Measurements from ENCODE around the gene CBL.
A peak's percentile ranks its signal among the peaks of the same experiment; 100 is the strongest.
"Not testable (repeated sequence)": the region's sequence is repeated elsewhere in the genome, so short reads cannot be mapped to it uniquely, and the experiment has no call there.

The CBL gene

DNA sequence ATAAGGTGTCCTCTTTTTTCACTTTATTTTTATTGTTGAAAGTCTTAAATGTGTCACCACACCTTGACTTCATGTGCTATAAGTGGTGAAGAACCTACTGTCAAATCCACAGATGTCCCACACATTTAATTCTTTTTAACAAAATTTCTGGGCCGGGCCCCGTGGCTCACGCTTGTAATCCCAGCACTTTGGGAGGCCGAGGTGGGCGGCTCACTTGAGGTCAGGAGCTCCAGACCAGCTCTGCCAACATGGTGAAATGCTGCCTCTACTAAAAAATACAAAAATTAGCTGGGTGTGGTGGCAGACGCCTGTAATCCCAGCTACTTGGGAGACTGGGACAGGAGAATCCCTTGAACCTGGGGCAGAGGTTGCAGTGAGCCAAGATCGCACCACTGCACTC is 3.0 kb downstream of the CBL start:
- DNase-seq (ENCODE audit: low read depth in 2 of 2) = no peak

DNA sequence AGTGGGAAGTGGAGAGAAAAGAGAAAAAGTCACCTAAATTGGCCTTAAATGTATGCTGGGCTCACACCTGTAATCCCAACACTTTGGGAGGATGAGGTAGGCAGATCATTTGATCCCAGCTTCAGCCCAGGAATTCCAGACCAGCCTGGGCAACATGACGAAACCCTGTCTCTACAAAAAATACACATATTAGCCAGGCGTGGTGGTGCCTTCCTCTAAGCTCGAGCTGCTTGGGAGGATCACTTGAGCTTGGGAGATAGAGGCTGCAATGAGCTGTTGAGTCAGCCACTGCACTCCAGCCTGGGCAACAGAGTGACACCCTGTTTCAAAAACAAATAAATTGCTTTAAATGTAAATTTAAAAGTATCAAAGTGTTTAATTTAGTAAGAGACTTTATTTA is 3.9 kb downstream of the CBL start:
- DNase-seq (ENCODE audit: low read depth in 2 of 2) = no peak

DNA sequence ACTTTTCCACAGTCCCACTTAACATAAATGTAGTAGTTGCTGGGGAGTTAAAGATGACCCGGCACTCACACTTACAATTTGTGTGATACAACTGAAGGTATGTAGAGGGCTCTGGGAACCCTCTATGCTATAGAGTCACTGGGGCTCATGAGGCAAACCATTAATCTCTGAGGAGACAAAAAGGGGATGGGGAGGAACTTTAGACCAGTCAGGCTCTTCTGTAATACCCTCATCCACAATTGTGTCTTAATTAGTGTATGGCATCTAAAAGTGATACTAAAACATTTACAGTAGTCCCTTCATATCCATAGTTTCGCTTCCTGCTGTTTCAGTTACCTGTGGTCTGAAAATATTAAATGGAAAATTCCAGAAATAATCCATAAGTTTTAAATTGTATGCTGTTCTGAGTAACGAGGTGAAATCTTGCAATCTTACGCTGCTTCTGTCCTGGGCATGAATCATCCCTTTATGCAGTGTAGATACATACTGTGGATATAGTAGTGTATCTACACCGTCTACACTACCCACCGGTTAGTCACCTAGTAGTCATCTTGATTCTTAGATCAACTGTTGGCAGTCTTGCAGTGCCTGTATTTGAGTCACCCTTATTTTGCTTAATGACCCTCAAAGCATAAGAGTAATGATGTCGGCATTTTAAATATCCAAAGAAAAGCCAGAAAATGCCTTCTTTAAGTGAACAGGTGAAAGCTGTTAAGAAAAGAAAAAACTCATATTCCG is 12.2 kb downstream of the CBL start:
- DNase-seq (ENCODE audit: low read depth in 2 of 2) = peak in 1 of 2 donors; percentile 27

DNA sequence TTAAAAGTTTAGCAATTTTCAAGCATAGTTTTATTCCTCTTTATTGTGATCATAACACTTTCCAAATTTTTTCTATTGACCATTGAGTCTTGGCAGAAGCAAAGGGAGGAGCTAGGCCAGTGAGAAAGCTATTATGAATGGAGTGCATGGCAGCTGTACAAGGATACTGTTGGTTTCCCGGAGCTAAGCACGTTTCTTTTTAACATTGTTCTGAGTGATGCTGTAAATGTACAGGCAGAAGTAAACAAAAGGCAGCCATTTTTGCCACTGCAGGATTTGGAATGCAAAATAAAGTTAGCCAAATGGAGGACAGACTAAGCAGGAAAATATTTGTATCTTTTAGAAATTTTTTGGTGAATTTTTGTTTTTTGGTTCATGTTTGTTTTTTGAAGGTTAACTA is 16.2 kb downstream of the CBL start:
- DNase-seq (ENCODE audit: low read depth in 2 of 2) = no peak

DNA sequence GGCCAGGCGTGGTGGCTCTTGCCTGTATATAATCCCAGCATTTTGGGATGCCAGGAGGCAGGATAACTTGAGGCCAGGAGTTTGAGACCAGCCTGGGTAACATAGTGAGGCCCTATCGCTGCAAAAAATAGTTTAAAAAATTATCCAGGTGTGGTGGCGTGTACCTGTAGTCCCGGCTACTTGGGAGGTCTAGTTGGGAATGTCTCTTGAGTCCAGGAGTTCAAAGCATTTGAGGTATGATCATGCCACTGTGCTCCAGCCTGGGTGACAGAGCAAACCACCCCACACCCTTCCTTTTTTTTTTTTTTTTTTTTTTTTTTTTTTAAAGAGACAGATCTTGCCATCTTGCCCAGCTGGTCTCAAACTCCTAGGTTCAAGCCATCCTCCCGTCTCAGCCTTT is 16.8 kb downstream of the CBL start:
- DNase-seq (ENCODE audit: low read depth in 2 of 2) = no peak

DNA sequence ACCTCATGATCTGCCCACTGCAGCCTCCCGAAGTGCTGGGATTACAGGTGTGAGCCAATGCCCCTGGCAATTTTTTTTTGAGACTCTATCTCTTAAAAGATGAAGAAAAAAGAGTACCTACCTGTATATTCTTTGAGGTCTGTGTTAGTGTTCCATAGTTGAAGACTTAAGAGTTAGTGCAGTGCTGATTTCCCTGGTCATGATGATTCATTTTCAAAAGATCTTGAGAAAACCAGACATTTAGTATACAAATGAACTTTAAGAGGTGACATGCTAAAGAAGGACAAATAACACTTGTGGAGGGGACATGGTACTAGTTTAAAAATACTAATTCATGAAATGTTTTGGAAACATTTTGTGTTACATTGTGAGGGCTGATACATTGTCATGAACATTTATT is 17.7 kb downstream of the CBL start:
- no peak for DNase-seq (ENCODE audit: low read depth in 2 of 2)

DNA sequence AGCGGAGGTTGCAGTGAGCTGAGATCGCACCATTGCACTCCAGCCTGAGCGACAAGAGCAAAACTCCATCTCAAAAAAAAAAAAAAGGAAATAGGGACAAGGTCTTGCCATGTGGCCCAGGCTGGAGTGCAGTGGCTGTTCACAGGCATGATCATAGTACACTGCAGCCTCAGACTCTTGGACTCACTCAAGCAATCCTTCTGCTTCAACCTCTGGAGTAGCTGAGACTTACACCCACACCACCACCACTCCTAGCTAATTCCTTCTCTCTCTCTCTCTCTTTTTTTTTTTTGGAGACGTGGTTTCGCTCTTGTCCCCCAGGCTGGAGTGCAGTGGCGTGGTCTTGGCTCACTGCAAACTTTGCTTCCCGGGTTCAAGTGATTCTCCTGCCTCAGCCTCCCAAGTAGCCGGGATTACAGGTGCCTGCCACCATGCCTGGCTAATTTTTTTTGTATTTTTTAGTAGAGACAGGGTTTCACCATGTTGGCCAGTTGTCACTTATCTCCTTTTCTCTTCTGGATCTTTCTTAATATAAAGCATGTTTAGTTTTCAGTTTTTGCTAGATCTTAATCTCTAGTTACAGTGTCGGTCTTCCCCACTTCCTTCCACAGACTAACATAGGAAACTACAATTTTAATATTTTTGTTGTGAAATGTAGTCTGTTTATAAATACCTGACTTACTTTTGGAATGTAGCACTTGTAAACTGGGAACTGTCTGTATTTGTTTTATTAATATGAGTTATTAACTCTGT is 22.6 kb downstream of the CBL start:
- not testable (repeated sequence) for DNase-seq (ENCODE audit: low read depth in 2 of 2)

DNA sequence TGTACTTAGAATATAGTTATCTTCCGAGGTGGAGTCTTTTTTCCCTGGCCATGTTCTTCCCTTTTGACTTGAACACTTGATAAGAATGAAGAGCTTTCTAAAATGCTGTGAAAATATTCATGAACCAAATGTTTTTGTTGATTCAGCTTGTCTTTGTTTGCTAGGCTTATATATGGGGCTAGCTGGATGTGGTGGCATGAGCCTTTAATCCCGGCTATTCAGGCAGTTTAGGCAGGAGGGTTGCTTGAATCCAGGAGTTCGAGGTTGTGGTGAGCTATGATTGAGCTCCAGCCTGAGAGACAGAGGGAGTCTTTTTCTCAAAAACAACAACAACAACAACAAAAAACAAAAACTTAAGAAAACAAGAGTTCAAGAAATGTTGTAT is 23.1 kb downstream of the CBL start:
- no peak for DNase-seq (ENCODE audit: low read depth in 2 of 2)

DNA sequence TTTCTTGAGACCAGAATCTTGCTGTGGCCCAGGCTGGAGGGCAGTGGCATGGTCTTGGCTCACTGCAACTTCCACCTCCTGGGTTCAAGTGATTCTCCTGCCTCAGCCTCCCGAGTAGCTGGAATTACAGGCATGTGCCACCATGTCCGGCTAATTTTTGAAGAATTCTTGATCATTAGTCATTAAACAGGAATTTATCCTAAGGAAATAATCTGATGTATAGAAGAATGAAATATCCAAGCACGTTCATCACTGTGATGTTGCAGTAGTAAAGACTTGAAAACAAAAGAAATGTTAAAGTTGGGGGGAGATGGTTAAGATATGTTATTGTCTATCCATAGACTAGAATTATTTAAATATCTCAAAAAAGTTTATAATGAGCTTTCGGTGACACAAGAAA is 23.6 kb downstream of the CBL start:
- DNase-seq (ENCODE audit: low read depth in 2 of 2) = no peak

DNA sequence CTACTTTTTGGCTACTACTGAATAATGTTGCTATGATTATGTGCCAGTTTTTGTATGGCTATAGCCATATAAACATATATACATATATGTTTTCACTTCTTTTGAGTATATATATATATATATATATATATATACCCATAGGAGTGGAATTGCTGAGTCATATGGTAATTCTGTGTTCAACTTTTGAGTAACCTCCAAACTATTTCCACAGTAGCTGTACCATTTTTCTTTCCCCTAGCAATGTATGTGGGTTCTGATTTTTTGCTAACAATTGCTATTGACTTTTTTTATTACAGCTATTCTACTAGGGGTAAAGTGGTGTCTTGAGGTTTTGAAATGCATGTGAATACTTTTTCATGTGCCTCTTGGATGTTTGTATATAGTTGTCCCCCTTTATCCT is 30.4 kb downstream of the CBL start:
- no peak for DNase-seq (ENCODE audit: low read depth in 2 of 2)

DNA sequence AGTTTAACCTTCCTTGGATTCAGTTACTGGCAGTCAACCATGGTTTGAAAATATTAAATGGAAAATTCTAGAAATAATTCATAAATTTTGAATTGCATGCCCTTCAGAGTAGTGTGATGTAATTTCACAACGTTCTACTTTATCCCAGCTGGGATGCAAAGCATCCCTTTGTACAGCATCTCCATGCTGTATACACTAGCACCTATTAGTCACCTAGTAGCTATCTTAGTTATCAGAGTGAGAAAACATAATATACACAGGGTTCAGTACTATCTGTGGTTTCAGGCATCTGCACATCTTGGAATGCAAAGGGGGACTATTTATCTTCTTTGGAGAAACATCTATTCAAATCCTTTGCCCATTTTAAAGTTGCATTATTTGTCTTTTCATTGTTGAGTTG is 30.8 kb downstream of the CBL start:
- no peak for DNase-seq (ENCODE audit: low read depth in 2 of 2)

DNA sequence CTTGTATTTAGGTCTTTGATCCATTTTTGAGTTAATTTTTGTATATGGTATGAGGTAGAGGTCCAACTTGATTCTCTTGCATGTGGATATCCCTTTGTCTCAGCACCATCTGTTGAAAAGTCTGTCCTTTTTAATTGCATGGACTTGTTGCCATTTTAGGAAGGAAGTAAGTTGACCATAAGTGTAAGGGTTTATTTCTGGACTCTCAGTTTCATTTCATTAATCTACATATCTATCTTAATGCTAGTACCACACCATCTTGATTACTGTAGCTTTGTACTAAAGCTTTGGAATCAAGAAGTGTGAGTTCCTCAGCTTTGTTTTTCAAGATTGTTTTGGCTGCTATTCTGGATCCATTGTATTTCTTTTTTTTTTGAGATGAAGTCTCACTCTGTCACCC is 31.4 kb downstream of the CBL start:
- no peak for DNase-seq (ENCODE audit: low read depth in 2 of 2)

DNA sequence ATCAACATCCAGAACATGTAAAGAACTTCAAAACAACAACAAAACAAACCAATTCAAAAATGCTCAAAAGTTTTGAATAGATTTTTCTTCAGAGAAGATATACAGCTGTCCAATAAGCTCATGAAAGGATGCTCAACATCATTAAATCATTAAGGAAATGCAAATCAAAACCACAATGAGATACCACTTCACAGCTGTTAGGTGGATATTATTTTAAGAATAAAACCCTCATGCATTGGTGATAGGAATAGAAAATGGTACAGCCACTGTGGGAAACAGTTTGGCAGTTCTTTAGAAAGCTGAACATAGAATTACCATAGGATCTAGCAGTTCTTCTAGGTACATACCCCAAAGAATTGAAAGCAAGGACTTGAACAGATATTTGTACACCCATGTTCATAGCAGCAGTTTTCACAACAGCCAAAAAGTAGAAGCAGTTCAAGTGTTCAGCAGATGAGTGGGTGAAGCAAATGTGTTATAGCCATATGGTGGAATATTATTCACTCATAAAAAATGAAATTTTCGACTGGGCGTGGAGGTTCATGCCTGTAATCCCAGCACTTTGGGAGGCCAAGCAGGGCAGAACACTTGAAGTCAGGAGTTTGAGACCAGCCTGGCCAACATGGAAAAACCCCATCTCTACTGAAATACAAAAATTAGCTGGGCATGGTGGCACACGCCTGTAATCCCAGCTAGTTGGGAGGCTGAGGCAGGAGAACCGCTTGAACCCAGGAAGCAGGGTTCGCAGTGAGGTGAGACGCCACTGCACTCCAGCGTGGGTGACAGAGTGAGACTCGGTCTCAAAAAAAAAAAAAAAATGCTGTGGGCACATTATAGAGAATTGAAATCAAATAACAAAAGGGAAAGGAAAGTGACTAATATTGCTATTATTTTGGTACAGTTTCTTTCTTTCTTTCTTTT is 42.9 kb downstream of the CBL start:
- DNase-seq (ENCODE audit: low read depth in 2 of 2) = no peak

DNA sequence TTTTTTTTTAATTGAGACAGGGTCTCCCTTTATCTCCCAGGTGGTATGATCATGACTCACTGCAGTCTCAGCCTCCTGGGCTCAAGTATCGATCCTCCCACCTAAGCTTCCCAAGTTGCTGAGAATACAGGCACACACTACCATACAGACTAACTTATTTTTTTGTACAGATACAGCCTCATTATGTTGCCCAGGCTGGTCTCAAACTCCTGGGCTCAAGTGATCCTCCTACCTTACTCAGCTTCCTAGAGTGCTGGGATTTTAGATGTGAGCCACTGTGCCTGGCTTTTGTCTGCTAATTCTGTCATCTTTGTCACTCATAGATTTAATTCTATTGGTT is 43.5 kb downstream of the CBL start:
- no peak for DNase-seq (ENCODE audit: low read depth in 2 of 2)

DNA sequence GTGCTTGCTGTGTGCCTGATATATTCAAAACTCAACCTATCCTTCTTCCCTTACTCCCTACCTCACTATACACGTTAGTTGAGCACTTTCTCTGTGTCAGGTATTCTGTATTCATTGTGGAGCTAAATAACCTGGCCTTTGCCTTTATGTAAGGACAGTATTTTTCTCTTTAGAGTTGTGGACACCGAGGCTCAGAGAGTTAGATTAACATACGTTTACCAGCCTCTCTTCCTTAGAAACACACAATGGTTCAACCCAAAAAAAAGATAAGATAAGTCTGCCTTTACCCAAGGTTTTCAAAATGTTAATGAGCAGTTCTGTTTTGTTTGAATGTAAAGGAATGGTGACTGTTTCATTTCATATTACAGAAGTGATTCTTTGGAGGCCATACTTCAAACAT is 45.0 kb downstream of the CBL start:
- no peak for DNase-seq (ENCODE audit: low read depth in 2 of 2)

DNA sequence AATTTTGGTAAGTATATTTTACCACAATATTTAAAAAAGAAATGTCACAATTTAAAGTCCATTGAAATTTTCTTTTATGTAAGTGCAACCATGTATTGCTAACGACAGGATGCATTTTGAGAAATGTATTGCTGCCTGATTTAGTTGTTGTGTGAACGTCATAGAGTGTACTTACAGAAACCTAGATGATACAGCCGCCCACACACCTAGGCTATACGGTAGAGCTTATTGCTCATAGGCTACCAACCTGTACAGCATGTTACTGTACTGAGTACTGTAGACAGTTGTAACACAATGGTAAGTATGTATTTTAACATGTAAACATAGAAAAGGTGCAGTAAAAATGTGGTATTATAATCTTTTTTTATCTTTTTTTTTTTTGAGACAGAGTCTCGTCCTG is 48.1 kb downstream of the CBL start:
- DNase-seq (ENCODE audit: low read depth in 2 of 2) = peak; percentile 64 to 69

DNA sequence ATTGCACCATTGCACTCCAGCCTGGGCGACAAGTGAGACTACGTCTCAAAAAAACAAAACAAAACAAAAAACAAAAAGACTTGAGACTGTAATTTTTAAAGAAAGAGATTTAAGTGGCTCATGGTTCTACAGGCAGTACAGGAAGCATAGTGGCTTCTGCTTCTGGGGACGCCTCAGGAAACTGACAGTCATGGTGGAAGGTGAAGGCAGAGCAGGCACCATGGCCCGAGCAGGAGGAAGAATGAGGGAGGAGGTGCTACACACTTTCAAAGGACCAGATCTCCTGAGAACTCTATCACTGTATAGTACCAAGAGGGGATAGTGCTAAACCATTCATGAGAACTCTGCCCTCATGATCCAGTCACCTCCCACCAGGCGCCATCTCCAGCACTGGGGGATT is 52.0 kb downstream of the CBL start:
- DNase-seq (ENCODE audit: low read depth in 2 of 2) = no peak

DNA sequence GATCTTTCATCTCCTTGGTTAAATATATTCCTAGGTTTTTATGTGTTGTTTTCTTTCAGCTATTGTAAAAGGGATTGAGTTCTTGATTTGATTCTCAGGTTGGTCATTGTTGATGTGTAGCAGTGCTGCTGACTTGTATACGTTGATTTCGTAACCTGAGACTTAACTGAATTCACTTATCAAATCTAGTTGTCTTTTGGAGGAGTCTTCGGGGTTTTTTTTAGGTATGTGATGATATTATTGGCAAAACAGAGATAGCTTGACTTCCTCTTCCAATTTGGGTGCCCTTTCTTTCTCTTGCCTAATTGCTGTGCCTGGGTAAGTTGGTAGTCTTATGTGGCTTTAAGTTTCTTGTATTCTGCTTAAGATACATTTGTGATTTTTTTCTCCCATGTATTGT is 52.8 kb downstream of the CBL start:
- no peak for DNase-seq (ENCODE audit: low read depth in 2 of 2)

DNA sequence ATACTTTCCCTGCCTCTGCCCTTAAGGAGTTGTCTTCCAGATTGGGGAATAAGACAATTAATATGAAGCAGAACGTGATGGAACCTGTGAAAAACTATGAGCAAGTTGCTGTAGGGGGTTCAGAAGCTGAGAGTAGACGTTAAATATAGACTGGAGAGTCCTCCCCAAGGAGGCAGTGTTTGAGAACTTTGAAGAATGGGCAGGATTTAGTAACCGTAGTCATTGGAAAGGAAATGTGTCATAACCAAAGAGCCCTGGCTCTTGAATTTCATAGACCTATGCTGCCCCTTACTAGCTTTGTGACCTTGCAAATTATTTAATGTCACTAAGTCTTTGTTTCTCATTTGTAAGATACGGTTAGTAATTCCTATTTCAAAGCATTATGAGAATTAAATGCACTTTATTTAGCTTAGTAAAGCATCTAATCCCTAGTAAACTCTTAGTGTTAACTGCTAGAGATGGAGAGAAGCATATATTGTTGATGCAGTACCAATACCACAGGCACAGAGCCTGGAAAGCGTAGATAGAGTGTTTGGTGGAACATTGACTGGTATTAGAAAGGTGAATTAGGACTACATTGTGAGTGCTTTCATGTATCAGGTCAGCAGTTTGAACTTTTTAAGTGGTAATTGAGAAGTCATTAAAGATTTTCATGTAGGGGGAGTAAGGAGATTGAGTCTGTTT is 56.7 kb downstream of the CBL start:
- no peak for DNase-seq (ENCODE audit: low read depth in 2 of 2)

DNA sequence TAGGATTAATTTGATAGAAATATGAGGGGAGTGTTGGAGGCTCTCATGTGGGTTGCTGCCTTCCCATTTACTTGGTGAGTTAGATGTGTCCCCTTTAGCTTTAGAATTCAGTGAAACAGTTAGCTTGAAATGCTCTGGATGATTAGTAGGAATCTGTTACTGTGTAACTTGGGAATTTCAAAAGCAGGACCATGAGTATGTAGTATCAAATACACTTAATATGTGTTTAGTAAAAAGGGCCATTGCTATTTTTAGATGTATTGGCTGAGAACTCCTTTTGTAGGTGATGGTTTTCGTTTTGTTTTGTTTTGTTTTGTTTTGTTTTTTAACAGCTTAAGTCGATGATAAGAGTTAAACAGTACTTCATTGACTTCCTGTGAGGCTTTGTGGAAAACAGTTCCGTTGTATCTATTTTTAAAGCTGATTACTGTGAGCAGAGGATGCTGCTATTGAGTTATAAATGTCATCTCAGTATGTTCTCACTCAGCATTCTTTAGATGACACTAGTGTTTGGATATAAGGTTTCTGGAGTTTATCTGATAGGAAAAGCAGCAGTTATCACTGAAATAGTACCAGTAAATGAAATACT is 57.3 kb downstream of the CBL start:
- no peak for DNase-seq (ENCODE audit: low read depth in 2 of 2)

DNA sequence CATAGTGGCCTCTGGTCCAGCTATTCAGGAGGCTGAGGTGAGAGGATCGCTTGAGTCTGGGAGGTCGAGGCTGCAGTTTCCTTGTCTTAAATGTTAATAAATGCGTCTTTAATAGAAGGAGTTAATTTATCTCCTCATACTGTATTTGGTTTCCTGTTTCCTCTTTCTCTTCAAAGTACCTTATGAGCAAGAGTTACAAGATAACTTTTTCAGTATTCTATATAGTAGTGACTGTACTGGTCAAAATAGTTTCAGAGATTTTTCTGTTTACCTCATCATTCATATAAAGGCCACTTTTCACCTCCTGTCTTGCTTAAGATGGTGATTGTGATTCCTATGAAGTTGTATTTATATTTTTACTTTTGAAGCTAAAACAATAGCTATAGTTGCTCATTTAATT is 59.9 kb downstream of the CBL start:
- no peak for DNase-seq (ENCODE audit: low read depth in 2 of 2)

Data from stimulated activated CD4-positive, alpha-beta T cell treated with anti-CD3 and anti-CD28 coated beads, Interleukin-15, amount 100 ng/mL, for 48 hours (primary cell).